Neuron (in vitro differentiated cells): Measurements from ENCODE around the gene SYNE2.

Experiments
- H2AFZ ChIP-seq: one replicate; pipeline ENCODE4 v1.6.1; 2013; ENCODE audit warnings: low read depth, mild to moderate bottlenecking, inconsistent platforms, low read length, moderate library complexity
- H3K27me3 ChIP-seq: one replicate; pipeline ENCODE4 v1.6.1; 2013; ENCODE audit warnings: low read length; ENCODE audit not compliant: insufficient read depth
- H3K36me3 ChIP-seq: one replicate; pipeline ENCODE4 v1.6.1; 2013; ENCODE audit warnings: low read length; ENCODE audit not compliant: insufficient read depth
- H3K4me1 ChIP-seq: one replicate; pipeline ENCODE4 v1.6.1; 2013; ENCODE audit warnings: low read length; ENCODE audit not compliant: insufficient read depth
- H3K4me3 ChIP-seq: 2 replicates; pipeline ENCODE4 v1.5.1; 2013; ENCODE audit warnings: mild to moderate bottlenecking, low read length, moderate library complexity
- H3K9me3 ChIP-seq: one replicate; pipeline ENCODE4 v1.6.1; 2013; ENCODE audit warnings: low read length

Gene SYNE2

GRCh38 chr14:64186231-64187129 is 333.7 kb downstream of the SYNE2 start:
- Histone ChIP-seq H3K27me3 (no peaks in the 10 kb centered on the region), H3K4me3 (no peak overlapping the region), H2AFZ (no peak overlapping the region), H3K4me1 (no peaks in the 10 kb centered on the region), H3K9me3 (peaks cover 6% of the 10 kb centered on the region), H3K36me3 (peaks cover 26% of the 10 kb centered on the region)

GRCh38 chr14:64187331-64187730 is 334.5 kb downstream of the SYNE2 start:
- peaks cover 6% of the 10 kb centered on the region for H3K9me3 ChIP-seq
- no peak overlapping the region for H3K4me3 ChIP-seq
- H3K36me3 ChIP-seq: peaks cover 25% of the 10 kb centered on the region

DNA sequence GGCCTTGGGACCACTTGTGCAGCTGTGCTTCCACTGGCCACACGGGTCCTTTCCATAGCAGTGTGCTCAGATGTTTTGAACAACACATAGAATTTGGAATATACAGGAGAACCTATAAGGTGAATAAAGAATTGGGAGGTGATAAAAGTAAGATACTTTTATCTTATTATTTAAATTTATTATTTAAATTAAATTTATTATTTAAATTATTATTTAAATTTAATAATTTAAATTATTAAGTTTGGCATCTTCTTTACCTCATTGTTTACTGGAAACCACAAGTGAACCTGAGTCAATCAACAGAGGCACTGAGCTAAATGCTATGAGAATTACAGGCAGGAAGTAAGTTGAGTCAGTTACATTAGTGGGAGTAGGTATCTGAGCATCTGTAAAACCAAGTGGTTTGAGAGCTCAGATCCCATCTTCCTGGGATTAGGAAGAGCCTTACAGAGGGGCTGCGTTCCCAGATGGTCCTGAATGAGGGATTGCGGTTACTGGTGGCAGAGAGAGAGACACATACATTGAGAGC is 338.2 kb downstream of the SYNE2 start:
- Histone ChIP-seq H3K27me3 (no peaks in the 10 kb centered on the region), H3K4me3 (no peak overlapping the region), H3K9me3 (no peaks in the 10 kb centered on the region), H3K4me1 (no peaks in the 10 kb centered on the region), H3K36me3 (peaks cover 20% of the 10 kb centered on the region), H2AFZ (no peak overlapping the region)

More at GRCh38 chr14:64187331-64187730, 334.5 kb downstream of the SYNE2 start:
- H2AFZ ChIP-seq: no peak overlapping the region
- no peaks in the 10 kb centered on the region for H3K4me1 ChIP-seq
- H3K27me3 ChIP-seq: no peaks in the 10 kb centered on the region

DNA sequence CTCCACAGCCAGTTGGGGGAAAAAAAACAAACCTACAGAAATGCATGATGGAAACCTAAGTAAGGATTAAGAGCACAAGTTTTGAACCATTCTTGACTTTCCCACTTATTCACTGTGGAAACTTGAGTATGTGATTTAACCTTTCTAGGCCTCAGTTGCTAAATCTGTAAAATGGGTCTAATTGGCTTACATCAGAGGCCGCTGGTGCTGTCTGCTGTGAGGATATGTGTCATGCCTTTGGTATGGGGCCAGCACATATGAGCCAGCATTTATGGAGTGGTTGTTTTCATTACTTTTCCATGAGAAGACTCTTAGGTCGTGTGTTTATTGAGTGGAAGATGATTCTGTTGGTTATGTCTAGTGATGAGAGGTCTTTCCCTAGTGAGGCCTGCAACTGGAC is 339.0 kb downstream of the SYNE2 start:
- Histone ChIP-seq H3K9me3 (no peaks in the 10 kb centered on the region), H2AFZ (no peak overlapping the region), H3K27me3 (no peaks in the 10 kb centered on the region), H3K4me1 (peaks cover 7% of the 10 kb centered on the region), H3K36me3 (peaks cover 20% of the 10 kb centered on the region), H3K4me3 (no peak overlapping the region)

GRCh38 chr14:64193821-64194220 is 341.0 kb downstream of the SYNE2 start:
- H3K36me3 ChIP-seq: peaks cover 14% of the 10 kb centered on the region
- H3K4me1 ChIP-seq: peaks cover 21% of the 10 kb centered on the region
- no peak overlapping the region for H3K4me3 ChIP-seq
- H3K9me3 ChIP-seq: no peaks in the 10 kb centered on the region
- no peak overlapping the region for H2AFZ ChIP-seq
- no peaks in the 10 kb centered on the region for H3K27me3 ChIP-seq

DNA sequence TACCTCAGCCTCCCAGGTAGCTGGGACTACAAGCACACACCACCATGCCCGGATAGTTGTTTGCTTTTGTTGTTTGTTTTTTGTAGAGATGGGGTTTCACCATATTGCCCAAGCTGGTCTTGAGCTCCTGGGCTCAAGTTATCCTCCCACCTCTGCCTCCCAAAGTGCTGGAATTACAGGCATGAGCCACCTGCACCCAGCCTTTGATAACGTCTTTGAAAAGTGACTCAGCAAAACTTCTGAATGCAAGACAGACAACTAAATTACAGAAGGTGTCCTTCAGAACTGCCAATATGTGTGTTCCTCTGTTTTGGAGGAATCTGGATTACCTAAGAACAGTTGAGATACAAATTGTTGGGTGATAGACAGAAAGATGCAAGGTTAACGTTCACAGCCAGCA is 341.6 kb downstream of the SYNE2 start:
- H3K27me3 ChIP-seq: no peaks in the 10 kb centered on the region
- H3K4me3 ChIP-seq: no peak overlapping the region
- peaks cover 13% of the 10 kb centered on the region for H3K36me3 ChIP-seq
- no peak overlapping the region for H2AFZ ChIP-seq
- peaks cover 21% of the 10 kb centered on the region for H3K4me1 ChIP-seq
- no peaks in the 10 kb centered on the region for H3K9me3 ChIP-seq

GRCh38 chr14:64195199-64195598 is 342.4 kb downstream of the SYNE2 start:
- no peaks in the 10 kb centered on the region for H3K27me3 ChIP-seq
- H2AFZ ChIP-seq: no peak overlapping the region
- H3K4me1 ChIP-seq: peaks cover 23% of the 10 kb centered on the region
- H3K9me3 ChIP-seq: no peaks in the 10 kb centered on the region
- H3K36me3 ChIP-seq: peaks cover 10% of the 10 kb centered on the region
- H3K4me3 ChIP-seq: no peak overlapping the region

DNA sequence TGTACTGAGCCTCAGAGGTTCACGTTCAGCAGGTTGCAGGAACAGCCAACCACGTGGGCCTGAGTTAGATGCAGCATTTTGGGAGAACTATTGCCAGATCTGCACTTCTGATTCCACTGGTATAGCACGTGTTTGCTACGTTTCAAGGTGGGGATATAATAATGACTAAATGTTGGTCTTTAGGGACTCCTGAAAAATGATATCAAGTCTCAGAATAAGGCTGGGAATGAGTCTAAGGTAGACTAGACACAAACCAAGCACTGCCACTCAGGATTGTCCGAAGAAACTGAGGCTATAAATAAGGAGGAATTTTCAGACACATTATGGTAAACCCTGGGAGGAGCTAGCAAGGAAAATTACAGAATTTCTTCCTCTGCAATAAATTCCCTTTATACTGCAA is 343.3 kb downstream of the SYNE2 start:
- Histone ChIP-seq H3K4me3 (no peak overlapping the region), H3K36me3 (peaks cover 3% of the 10 kb centered on the region), H3K4me1 (peaks cover 29% of the 10 kb centered on the region), H2AFZ (peak overlapping the region; percentile 31), H3K9me3 (no peaks in the 10 kb centered on the region), H3K27me3 (no peaks in the 10 kb centered on the region)

GRCh38 chr14:64196814-64197411 is 344.1 kb downstream of the SYNE2 start:
- no peaks in the 10 kb centered on the region for H3K27me3 ChIP-seq
- no peaks in the 10 kb centered on the region for H3K9me3 ChIP-seq
- peak overlapping the region; percentile 50 for H3K4me3 ChIP-seq
- H3K36me3 ChIP-seq: no peaks in the 10 kb centered on the region
- H2AFZ ChIP-seq: peak overlapping the region; percentile 31
- peaks cover 29% of the 10 kb centered on the region for H3K4me1 ChIP-seq

- Histone ChIP-seq H3K4me3 (no peak overlapping the region), H2AFZ (no peak overlapping the region), H3K36me3 (peaks cover 3% of the 10 kb centered on the region)
Measured at GRCh38 chr14:64197996-64198395, 345.2 kb downstream of the SYNE2 start.

GRCh38 chr14:64198486-64198885 is 345.7 kb downstream of the SYNE2 start:
- no peaks in the 10 kb centered on the region for H3K9me3 ChIP-seq
- peaks cover 29% of the 10 kb centered on the region for H3K4me1 ChIP-seq
- no peak overlapping the region for H3K4me3 ChIP-seq
- no peak overlapping the region for H2AFZ ChIP-seq
- peaks cover 6% of the 10 kb centered on the region for H3K36me3 ChIP-seq
- no peaks in the 10 kb centered on the region for H3K27me3 ChIP-seq

More at GRCh38 chr14:64197996-64198395, 345.2 kb downstream of the SYNE2 start:
- Histone ChIP-seq H3K27me3 (no peaks in the 10 kb centered on the region), H3K9me3 (no peaks in the 10 kb centered on the region), H3K4me1 (peaks cover 29% of the 10 kb centered on the region)

GRCh38 chr14:64200170-64200569 is 347.4 kb downstream of the SYNE2 start:
- Histone ChIP-seq H3K36me3 (peaks cover 7% of the 10 kb centered on the region), H3K9me3 (no peaks in the 10 kb centered on the region), H3K4me1 (peaks cover 29% of the 10 kb centered on the region), H3K27me3 (no peaks in the 10 kb centered on the region), H3K4me3 (no peak overlapping the region), H2AFZ (no peak overlapping the region)

GRCh38 chr14:64201296-64201695 is 348.5 kb downstream of the SYNE2 start:
- H2AFZ ChIP-seq: no peak overlapping the region
- H3K27me3 ChIP-seq: no peaks in the 10 kb centered on the region
- peaks cover 35% of the 10 kb centered on the region for H3K4me1 ChIP-seq
- H3K4me3 ChIP-seq: no peak overlapping the region
- no peaks in the 10 kb centered on the region for H3K9me3 ChIP-seq
- H3K36me3 ChIP-seq: peaks cover 7% of the 10 kb centered on the region
